ENCODE measurements around the gene BCL11A. TPM values are rescaled to one million over a fixed set of nuclear protein-coding genes. Genes with fewer than 3 reads are reported as not detected.

Gene BCL11A
- total RNA-seq, 1 donor from 2014 or later = 68.1 TPM

DNA sequence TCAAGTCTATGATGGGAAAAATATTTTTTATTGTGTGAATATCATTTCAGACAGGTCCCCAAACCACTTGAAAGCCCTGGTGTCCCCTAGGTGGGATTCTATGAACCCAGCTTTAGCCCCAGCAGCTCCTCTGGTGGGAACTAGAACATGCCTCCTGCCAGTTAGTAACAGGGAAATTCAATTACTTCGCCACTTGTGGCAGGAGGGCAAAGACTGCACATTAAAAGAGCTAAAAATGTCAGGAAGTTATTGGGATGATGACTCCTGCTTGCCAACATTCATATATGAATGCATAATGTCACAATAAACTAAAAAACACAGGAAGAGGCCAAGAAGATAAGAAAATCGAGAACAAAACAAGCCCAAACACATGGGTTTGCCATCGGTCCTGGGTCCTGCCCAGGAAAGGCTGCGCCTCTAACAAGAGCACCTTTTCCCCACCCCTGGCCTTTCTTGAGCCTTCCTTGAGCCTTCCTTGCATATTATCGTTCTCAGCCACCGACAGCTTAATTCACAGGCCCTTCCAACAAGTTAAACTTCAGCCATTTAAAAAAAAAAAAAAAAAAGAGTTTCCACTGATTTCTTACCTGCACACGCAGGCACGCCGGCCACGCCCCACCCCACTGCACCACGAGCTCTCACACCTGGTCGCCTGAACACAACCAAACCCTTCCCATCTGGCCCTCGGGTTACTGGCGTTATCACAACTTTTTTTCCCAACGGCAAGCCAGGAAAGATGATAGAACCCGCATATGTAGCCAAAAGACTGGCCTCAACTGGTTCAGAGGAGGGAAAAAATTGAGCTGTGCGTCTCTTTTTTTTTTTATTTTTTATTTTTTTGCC is 23.4 kb downstream of the BCL11A start:
- no peak for FAIRE-seq
- DNase-seq (ENCODE audit: low spot score in 2 of 2) = no peak

DNA sequence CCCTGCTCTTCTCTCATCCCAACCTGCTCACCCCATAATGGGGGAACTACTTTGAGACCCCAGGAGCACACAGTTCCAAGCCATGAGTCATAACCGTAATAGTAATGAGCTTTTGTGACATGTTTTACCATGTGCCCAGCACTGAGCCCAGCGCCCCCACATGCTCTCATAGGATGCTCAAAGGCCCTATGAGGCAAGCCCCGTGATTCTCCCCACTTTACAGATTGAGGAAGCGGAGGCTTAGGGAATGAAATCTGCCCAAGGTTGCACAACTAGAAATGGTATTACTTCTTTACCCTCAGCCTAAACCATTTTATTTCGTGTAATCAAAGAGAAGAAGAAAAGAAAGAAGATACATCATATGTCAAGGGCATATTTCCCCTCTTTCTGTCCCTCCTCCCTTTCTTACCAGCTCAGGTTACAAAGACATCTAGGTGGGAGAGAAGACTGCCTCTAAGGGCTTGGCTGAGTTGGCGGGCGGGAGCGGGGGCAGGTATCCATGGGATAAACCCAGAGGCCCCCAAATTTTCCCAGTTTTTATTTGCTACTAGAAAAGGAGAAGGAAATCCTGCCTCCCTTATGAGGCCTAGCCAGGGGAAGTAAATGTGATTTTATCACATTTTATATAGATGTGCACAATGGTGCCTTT is 24.2 kb downstream of the BCL11A start:
- DNase-seq (ENCODE audit: low spot score in 2 of 2) = no peak
- no peak for FAIRE-seq

DNA sequence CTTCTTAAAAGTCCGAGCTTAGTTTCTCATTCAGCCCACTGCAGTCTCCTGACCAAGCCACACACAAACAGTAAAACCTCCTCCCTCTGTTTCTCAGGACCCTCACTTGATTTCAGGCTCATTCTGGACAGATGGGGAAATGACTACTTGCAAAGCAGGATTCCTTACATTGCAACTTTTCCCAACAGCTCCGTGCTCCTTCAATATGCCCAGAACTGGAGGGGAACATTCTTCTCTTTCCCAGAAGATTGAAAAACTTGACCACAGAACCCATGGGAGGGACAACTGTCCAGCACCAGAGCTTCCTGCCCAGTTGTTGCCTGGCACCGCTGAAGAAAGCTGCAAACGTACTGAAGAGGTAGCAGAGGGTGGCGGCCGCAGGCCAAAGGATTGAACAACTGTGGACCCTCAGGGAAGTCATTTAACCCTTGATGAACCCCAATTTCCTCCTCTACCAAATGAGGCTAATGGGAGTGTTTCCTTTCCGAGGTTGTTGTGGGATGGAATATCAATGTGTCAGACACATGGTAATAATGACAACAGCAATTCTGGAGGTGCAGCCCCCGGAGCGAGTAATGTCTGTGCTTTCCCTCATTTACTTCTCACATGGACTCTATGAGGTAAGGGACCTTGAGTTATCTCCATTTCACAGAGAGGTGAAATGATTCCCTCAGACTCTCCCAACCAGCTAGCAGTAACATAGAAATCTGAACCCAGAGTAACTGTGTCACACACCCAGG is 25.0 kb downstream of the BCL11A start:
- FAIRE-seq = no peak
- no peak for DNase-seq (ENCODE audit: low spot score in 2 of 2)

DNA sequence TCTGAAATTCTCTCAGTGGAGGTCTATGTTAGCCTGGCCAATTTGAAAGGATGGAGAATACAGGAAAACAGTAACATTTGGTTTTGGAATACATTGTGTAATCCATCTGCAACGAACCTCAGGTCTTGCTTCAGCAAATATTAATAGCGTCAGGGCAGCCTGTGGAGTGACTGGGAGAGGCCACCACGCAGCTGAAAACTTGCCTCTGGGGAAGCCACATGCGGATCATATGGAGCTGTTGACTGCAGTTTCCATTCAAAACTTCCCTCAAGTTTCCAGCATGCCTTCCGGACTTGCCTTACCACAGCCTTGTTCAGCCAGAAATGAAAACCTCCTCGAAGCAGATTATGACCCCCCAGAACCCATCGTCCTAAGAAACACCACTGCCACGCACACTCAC is 25.7 kb downstream of the BCL11A start:
- FAIRE-seq = no peak

DNA sequence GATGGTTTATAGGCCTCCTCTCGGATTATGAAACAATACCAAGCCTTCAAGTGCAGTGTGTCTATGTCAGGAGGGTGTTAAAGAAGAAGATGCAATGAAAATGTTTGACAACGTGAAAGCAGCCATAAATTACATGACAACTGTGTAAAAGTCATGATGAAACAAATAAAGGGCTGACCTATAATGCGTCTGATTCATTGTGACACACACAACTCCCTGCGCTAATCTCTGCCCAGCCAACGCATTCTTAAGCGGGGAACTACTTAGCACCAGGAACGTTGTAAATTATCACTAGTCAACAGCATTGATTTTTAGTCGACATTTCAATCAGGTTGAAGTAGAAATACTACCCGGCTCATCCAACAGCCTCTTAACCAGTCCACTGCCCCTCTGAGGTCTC is 26.8 kb downstream of the BCL11A start:
- DNase-seq (ENCODE audit: low spot score in 2 of 2) (no peak), FAIRE-seq (no peak)

More for the DNA sequence above, 25.7 kb downstream of the BCL11A start:
- DNase-seq (ENCODE audit: low spot score in 2 of 2) = no peak

DNA sequence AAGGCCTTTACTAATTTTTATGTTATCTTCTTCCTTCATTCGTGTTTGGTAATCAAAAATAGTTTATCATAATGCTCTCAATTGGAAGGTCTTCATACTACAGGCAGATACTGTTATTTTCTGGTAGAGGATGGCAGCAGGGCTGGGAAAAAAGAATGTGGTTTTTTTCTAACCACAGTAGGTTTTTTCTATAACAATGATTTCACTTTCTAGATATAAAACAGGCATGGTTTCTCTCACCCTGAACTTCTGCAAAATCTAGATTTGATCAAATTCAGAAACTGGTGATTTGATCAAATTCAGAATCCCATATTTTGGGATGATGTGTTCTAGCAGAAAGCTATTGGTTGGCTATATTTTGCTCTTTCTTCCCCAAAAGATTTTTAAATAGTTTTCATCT is 27.6 kb downstream of the BCL11A start:
- DNase-seq (ENCODE audit: low spot score in 2 of 2) = no peak
- FAIRE-seq = no peak

DNA sequence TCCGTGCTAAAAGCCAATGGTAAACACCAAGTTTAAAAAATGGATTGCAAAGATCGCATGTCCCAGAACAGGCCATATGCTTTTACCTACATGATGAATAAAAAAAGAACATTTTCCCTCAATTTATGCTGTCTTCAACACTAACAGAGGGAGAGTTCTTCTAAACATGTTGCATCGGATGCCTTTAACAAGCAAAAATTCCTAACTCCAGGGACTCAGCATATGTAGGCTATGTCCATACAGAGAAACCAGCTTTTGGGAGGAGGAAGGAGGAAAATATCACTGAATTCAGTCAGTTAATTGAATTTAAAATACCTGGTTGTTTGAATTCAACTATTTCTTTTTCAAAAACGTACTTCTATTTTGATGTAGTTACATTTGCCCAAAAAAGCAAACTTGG is 28.6 kb downstream of the BCL11A start:
- no peak for DNase-seq (ENCODE audit: low spot score in 2 of 2)
- FAIRE-seq = no peak

DNA sequence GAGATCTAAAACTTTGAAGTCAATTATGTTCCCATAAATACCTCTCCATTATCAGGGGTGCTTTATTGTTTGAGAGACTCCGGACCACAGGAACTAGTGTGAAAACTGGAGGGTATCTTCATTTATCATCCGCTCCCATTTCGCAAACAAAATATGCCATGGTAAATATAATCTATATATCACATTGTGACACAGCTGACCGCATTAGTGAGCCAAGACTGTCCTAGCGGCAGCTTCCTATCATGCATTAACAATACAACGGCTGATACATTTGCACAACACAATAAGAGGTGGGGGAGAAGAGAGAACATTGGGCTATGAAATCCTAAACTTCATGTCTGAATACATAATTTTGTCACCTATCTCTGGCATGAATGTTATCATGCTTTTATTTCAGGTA is 29.5 kb downstream of the BCL11A start:
- DNase-seq (ENCODE audit: low spot score in 2 of 2) = no peak
- FAIRE-seq = no peak

DNA sequence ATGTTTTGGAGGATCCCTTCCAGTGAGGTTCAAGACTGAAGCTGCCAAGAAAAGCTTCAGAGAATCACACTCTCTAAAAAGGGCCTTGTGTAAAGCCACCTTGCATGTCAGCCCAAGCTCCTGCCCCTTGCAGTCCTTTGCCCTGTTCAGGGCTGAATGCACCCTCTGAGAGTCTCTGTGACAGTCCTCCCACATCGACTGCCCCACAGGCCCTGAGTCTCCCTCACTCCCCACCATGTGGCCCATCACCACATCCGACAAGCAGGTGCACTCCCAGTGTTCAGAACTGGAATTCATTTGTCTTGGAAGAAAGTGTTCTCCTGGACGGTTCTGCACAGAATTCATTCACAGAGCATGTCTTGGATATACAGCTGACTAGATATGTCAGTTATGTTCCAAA is 31.0 kb downstream of the BCL11A start:
- DNase-seq (ENCODE audit: low spot score in 2 of 2) (no peak), FAIRE-seq (no peak)

DNA sequence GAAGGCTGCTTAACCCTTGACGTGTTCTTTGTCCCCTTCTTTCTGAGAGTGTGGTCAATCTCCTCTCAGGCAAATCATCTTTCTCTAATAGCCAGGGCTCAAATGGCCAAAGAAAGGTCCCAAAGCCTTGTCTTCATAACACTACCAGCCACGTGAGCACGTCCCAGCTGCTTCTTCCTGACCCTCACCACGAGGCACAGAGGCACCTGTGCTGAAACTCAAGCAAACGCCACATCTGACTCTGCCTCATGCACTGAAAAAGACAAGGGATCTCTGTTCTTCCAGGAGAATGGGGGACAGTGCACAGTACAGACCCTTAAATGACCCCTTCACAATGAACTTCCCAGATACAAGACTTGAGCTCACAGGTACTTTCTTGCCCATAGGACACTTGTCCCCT is 31.8 kb downstream of the BCL11A start:
- DNase-seq (ENCODE audit: low spot score in 2 of 2) = no peak
- FAIRE-seq = no peak

DNA sequence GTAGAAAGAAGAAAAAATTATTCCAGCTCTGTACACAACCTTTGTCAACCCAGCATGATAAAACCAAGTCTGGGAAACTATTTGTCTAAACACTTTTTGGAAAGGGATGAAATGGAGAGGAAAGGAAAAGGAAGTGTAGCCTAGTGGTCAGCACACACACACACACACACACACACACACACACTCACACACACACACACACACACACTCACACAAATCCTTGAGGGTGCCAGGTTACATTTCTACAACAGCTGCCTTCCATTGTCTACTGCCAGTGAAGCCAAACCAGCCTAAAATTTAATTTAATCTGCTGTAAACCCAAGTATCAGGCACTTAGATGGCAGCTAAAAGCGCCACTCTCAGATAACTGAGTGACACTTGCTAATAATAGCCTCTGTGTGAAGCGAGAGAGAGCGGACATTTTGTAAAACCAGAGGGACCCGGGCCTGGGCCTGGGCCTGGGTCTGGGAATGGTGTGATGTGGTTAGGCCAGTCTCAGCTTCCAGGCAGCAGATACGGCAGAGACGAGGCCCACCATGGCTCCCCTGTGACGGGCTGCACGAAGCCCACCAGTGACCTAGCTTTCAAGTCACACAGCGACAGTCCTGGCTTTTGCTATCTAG is 32.4 kb downstream of the BCL11A start:
- DNase-seq (ENCODE audit: low spot score in 2 of 2) = no peak
- no peak for FAIRE-seq

DNA sequence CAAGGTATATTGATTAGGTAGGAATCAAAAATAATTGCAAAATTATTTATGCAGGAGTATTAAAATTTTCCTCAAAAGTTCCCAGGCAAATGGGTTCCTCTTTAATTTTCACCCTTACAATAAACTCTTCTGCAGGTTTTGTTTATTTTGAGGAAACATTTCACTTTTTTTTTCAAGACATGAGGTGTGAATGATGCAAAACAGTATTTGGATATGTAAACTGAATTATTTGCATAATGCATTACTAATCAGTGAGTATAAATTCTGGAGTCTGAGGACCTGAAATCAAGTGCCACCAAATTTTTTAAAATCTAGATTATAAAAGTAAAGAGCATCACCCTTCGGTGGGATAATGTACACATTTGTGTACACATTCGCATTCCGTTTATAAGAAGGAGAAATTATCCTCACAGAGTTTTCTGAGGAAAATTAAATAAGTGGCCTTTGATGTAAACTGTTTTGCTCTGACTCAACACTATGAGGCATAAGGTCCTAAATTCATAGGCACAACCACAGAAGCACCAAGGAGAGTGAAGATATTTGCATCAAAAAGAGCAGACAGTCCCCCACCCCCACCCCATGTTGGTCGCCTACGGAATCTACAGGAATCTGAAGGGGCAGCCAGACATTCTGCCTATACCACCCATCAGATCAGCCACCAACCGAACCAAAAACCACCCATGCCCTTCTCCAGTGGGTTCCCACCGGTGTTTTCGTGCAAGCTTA is 33.1 kb downstream of the BCL11A start:
- FAIRE-seq (no peak), DNase-seq (ENCODE audit: low spot score in 2 of 2) (no peak)

DNA sequence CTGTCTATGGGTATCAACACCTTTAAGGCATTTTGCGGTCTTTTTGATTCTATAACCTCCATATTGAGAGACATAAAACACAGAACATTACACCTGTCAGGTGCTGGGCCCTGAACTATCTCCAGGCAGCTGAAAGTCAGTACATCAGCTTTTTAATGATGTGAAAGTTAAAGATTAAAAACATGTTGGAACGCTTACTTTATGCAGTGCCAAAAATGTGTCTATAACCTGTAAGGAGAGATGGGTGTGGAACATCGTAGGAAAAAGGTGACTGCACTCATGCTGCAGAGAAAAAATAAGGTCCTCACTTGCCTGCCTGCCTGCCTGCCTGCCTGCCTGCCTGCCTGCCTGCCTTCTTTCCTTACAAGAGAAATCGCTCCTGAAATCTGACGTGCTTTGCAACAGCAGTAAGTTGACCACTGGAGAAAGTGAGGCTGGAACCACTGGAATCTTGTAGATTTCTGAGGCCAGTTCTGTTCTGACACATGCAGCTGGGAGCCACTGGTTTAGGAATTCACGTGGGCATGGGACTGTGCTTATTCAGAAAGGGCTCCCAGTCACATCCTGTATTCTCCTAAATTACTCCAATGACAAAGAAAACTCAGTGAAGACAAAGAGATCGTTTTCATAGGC is 34.1 kb downstream of the BCL11A start:
- FAIRE-seq (no peak), DNase-seq (ENCODE audit: low spot score in 2 of 2) (no peak)

DNA sequence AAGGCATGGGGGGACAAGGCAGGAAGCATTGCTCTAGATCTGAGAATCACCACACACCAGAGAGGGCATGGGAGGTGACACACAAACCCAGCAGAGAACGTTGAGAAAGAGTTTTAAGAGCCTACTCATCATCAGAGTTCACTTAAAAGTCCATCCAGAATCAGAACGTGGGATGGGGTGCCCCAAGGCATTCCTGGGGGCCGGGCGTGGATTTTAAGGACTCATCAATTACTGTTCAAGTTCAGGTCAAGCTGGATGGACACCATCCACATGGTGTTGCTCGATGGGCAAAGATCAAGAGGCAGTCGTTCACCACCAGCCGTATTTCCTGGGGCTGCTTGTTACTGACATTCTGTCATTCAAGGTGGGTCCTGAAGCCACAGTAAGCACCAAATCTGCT is 34.9 kb downstream of the BCL11A start:
- no peak for FAIRE-seq
- DNase-seq (ENCODE audit: low spot score in 2 of 2) = no peak

DNA sequence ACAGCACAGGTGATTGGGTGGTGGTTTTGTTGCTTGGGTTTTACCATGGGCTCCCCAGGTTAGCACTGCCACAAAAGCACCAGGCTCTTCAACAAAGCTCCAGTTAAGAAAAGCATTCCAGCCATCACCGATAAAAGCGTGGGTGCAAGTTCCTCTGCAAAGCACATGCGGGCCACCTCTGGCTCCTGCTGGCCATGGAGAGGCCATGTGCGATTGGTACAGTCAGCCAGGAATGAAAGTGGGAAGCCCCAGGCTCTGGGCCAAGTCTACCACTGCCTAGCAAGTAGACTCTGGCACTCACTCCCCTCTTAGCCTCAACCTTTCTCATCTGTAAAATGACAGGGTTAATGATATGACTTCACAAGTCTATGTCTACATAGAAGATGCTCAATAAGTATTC is 36.0 kb downstream of the BCL11A start:
- FAIRE-seq (no peak), DNase-seq (ENCODE audit: low spot score in 2 of 2) (no peak)

DNA sequence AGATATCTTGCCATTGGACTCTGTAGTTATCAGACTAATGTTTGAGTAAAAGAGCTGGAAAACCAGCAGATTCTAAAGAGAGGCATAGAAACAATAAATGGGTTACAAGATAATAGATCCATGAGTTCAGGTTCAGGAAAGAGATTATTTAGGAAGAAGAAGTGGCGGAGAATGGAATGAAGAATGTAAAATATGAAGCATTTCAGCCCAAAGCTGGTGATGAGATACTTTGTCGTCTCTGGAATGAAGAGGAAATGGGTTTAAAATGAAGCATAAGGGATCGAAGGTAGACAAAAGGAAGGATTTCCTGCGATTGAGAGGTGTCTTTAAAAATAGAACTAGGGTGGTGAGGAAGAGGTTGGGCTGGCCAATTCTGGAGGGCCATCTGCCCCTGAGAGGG is 36.6 kb downstream of the BCL11A start:
- DNase-seq (ENCODE audit: low spot score in 2 of 2) = no peak
- FAIRE-seq = no peak

DNA sequence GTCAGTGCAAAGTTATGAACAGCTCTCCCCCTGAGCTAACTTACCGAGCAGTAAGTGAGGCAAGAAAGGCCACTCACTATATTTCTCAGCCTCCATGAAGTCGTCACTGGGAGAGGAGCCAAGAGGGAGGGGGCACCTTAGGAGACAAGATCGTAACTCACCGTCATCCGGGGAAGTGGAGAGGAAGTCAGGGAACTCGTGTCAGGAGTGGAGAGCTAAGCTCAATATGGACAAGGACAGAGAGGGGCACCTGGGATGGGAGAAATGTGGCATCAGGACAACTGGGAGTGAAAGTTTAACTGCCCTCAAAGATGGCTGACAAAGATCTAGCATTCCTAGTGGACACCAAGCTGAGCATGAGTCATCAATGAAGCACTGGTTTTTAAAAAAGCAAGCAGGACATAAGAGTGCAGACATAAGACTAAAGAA is 37.1 kb downstream of the BCL11A start:
- DNase-seq (ENCODE audit: low spot score in 2 of 2) = no peak
- no peak for FAIRE-seq

DNA sequence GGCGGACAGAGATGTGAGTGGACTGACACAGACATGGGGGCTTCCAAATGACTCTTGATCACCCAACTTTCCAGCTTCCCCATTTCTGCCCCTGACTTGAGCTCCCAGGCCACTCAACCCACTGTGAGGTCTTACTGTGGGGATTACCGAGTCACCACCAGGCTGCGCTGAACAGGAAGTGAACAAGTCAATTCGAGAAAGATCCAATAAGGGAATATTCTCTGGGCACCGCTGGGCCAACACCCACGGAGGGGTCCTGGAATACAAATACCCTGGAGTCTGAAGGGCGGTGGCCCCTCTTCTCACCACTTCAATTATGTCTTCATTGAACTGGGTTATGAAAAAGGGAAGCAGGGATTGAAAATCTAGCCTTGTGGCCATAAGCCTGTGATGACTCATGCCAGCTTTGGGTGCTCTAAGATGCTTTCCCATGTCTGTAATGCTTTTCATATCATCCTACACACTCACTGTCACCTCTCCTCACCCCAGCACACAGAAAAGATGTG is 37.7 kb downstream of the BCL11A start:
- FAIRE-seq (no peak), DNase-seq (ENCODE audit: low spot score in 2 of 2) (no peak)

DNA sequence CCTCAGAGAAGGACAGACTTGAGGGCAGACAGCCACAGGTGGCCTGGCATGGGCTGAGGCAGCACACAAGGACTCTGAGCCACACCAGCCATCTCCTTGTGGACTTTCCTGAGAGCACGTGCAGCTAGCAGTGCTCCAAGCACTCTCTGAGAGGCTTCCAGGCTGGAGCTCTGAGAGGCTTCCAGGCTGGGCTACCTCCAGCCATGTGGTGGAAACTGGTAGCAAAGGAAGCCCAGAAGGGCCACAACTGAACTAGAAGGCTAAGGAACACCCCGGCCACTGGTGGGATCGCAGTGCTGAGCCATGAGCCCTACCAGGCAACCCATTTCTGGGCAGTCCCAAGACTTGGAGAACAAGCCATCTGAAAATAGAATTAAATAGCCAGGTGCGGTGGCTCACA is 39.5 kb downstream of the BCL11A start:
- DNase-seq (ENCODE audit: low spot score in 2 of 2) = no peak
- FAIRE-seq = no peak

DNA sequence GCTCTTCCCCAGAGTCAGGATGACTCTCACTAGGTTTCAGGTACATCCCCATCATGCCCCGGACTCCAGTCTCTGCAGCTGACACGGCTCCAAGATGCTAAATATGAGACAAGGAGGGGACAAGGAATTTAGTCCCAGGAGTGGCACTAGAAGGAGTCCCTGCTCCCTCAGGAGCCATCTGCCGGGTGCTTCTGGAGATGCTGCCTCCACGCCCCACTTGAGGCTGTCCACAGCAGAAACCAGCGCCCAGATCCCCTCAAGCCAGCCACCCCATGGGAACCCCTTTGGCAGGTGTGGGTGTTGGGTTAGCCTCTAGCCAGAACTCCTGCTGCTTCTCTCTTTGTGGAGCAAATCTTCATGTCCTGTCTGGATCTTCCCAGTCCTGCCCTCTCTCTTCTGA is 40.3 kb downstream of the BCL11A start:
- FAIRE-seq (no peak), DNase-seq (ENCODE audit: low spot score in 2 of 2) (no peak)
